GOT3 (cell line): ENCODE results near the gene GPR33.
"Not testable (repeated sequence)": the region's sequence is repeated elsewhere in the genome, so short reads cannot be mapped to it uniquely, and the experiment has no call there.

Source experiments
- DNase-seq: peaks from one replicate; lab custom pipeline; 2025; ENCODE audit warnings: mixed read lengths; lab: John Stamatoyannopoulos, UW

GPR33 gene, protein sequence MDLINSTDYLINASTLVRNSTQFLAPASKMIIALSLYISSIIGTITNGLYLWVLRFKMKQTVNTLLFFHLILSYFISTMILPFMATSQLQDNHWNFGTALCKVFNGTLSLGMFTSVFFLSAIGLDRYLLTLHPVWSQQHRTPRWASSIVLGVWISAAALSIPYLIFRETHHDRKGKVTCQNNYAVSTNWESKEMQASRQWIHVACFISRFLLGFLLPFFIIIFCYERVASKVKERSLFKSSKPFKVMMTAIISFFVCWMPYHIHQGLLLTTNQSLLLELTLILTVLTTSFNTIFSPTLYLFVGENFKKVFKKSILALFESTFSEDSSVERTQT

DNA sequence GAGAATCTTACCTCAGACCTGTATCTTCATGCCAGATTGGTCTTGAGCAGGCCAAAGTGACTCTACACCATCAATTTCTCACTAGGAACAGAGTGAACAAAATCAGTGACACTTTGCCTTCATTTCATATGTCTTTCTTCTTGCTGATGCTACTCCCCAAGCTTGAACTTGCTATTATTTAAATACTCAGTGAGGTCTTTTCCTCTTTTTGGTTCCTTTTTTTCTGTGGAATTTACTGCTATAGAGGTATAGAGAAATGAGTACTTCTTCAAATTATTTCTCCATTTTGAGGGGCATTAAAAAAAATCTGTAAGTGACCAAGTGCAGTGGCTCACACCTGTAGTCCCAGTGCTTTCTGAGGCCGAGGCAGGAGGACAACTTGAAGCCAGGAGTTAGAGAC lies at the start of gene GPR33:
Gene GPR33, minus strand, starts transcription at position 154 of the 400 bp plus-strand sequence. CDS start 4,074 bp downstream, outside the sequence.
- DNase-seq: no peak

GRCh38 chr14:31536201-31536960 lies 48.5 kb upstream of the GPR33 start:
- no peak for DNase-seq

DNA sequence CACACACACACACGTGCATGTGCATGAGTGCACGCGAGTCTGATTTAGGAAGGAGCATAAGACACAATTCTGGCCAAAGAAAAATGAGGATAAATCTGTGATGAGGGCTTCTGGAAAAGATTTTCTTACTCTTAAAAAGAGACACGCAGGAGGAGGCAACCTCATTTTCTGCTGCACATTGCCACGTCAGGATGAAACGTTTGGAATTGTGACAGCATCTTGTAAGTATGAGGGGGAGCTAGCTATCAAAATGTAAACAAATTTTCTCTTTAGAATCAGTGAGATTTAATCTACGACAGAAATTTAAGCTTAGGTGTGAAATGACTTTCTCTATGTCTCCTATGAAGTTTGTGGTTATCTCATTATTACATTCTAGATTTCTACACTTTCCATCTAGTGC lies 42.3 kb upstream of the GPR33 start:
- no peak for DNase-seq

- DNase-seq: no peak
These were observed 41.2 kb upstream of the GPR33 start for GRCh38 chr14:31529053-31529452.

DNA sequence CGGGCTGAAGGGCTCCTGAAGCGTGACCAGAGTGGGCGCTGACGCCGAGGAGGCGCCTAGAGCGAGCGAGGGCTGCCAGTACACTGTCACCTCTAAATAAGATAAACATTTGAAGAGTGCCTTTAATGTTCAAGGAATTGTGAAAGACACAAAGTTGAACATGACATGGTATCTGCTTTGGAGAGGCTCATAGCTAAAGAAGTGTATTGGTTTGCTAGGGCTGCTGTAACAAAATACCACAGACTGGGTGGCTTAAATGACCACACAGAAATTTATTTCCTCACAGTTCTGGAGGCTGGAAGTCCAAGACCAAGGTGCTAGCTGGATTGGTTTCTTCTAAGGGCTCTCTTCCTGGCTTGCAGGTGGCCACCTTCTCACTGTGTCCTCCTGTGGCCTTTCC lies 39.7 kb upstream of the GPR33 start:
- DNase-seq: no peak

- no peak for DNase-seq
These were observed 39.2 kb upstream of the GPR33 start for GRCh38 chr14:31527087-31527486.

GRCh38 chr14:31510855-31511254 lies 23.0 kb upstream of the GPR33 start:
- no peak for DNase-seq

DNA sequence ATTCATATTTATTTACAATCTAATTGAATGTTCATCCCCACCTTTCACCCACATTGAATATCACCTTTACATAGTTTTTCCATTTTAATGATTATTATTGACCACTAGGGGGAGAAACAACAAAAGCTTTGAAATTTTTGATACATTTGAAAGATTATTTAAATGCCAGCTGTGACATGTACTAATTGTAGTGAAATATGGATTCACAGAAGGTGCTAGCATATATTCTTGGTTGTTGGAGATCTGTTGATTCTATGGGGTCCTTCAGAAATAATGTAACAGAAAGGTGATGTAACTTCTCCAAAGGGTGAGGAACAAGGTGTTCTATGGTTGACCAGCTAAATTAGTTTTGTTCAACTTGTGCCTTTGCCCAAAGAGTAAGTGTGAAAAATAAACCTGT lies 22.4 kb upstream of the GPR33 start:
- DNase-seq: no peak

DNA sequence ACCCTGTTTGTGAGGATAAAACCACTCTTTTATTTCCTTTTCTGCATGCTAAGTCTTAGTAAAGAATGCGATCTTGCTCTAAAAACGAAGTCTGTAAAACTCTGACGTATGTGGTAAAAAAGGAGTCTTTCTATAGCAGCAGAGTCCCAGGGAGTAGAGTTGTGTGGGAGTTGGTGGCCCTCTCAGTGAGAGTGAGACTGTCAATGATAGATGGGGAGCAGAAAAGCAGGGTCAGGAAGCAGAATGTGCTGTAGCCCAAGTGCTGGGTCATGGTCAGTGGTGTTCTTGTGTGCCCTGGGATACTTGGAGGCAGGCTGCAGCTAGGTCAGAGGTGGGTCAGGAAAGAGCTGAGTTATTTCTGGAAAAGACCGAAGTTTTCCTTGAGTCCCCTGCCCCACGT lies 20.3 kb upstream of the GPR33 start:
- DNase-seq: no peak

DNA sequence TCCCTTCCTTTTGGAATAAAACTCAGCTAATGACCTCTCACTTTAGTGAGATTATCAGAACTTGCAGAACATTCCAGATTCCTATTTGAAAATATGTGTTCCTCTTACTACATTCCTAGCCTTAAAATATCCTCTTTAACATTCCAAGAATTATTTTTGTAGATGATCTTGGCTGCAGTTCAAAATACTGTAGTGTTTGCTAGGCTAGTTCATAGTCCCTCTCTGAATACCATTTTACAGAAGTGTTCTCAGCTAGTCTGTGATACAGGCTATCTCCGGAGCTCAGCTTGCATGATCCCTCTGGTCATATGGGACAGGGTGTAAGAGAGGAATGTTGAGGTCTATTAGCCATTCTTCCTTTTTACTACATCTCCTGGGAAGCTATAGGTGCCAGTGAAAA lies 17.6 kb upstream of the GPR33 start:
- no peak for DNase-seq

- no peak for DNase-seq
These were observed 14.0 kb upstream of the GPR33 start for GRCh38 chr14:31501870-31502269.

DNA sequence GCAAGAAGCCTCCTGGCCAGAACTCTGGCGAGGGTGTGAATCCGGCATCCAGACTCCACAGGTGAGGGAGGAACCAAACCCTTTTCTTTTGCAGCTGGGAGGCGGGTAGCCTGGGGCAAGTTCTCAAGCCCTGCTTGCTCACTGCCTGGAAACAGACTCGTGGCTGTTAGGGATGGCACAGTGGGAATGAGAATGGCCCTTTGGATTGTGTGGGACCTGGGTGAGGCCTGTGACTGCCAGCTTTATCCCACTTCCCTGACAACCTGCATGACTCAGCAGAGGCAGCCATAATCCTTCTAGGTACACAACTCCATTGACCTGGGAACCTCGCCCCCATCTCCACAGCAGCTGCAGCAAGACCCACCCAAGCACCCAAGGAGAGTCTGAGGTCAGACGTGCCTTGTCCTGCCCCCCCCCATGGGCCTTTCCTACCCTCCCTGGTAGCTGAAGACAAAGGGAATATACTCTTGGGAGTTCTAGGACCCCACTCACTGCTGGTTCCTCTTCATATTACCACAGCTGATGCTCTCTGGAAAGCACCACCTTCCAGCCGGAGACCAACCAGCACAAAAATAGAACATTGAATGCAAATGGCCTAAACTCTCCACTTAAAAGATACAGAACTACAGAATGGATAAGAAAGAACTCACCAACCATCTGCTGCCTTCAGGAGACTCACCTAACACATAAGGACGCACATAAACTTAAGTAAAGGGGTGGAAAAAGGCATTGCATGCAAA lies 5.1 kb upstream of the GPR33 start:
- DNase-seq: no peak

DNA sequence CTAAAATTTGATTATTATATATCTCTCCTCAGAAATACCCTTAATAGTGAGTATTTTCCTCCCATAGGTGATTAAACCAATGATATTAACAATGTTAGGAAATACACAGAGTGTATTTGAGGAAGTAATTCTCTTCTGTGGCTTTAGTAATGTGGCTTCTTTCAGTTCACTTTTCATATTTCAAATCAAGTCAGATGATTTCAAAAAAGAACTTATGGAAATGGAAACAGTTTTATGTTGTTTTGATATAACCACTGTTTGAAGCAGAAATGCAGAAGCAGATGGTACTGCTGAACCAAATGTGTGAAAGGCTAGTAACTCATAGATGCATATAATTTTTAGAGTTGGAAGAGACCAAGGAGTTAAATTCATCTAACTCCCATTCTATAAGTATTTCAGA lies 1.9 kb upstream of the GPR33 start:
- no peak for DNase-seq

GRCh38 chr14:31486764-31487163 lies 1.1 kb downstream of the GPR33 start:
- DNase-seq: no peak

GRCh38 chr14:31484754-31485153 lies 3.1 kb downstream of the GPR33 start:
- no peak for DNase-seq

- DNase-seq: no peak
These were observed 7.7 kb downstream of the GPR33 start for GRCh38 chr14:31480156-31480555.

- no peak for DNase-seq
These were observed 8.8 kb downstream of the GPR33 start for GRCh38 chr14:31479027-31479426.

DNA sequence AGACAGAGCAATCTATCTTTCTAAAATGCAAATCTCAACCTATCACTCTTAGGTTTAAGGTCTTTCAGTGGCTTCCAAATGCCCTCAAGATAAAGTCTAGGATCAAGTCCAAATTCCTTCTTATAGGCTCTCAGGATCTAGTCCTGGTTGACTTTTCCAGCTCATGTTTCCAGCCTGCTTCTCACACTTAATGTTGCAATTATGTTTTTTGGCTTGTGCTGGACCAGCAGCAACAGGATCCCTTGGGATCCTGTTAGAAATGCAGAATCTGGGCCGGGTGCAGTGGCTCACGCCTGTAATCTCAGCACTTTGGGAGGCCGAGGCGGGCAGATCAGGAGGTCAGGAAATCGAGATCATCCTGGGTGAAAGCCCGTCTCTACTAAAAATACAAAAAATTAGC lies 10.6 kb downstream of the GPR33 start:
- no peak for DNase-seq

GRCh38 chr14:31476131-31476866 lies 11.5 kb downstream of the GPR33 start:
- no peak for DNase-seq

DNA sequence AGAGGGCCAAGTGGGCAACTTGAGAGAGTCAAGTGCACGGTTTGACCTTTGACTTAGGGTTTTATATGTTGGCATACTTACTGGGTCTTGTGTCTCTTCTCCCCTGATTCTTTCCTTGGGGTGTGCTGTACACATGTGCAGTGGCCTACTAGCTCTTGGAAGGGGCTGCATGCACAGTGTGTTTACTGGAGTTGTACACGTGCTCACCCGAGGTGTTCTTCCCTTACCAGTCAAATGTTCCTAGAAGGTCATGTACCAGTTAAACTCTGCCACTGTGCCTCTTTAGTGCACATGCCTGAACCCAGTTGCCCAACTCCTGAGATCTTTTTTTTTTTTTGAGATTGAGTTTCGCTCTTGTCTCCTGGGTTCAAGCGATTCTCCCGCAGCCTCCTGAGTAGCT lies 21.3 kb downstream of the GPR33 start:
- DNase-seq: no peak

DNA sequence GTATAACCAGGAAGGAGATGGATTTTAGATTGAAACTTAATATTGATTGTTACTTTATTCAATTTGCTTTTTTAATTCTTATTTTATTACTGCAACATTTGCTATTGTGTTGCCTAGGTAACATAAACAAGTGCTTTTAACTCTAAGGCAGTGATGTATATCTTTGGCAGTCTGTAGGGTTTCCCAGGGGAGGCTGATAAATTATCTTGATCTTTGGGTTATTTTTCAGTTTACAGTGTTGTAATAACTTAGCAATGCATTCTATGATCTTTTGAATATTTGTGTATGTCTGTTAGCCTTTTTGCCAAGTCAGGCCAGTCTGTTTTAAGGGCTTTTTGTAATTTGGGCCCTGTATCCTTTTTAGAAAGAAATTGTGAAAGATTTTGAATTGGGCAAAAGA lies 22.7 kb downstream of the GPR33 start:
- no peak for DNase-seq

DNA sequence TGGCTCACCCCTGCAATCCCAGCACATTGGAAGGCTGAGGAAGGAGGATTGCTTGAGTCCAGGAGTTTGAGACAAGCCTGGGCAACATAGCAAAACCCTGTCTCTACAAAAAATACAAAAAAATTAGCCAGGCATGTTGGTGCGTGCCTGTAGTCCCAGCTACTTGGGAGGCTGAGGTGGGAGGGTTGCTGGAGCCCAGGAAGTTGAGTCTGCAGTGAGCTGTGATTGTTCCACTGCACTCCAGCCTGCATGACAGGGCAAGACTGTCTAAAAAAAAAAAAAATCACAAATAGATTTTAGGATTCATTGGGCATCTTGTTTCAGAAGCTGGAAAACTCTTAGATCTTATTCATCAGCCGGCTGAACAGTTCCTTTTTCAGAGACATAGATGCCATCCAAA lies 25.4 kb downstream of the GPR33 start:
- not testable (repeated sequence) for DNase-seq
